Measurements from ENCODE around the gene RHBDL3.

The RHBDL3 gene

DNA sequence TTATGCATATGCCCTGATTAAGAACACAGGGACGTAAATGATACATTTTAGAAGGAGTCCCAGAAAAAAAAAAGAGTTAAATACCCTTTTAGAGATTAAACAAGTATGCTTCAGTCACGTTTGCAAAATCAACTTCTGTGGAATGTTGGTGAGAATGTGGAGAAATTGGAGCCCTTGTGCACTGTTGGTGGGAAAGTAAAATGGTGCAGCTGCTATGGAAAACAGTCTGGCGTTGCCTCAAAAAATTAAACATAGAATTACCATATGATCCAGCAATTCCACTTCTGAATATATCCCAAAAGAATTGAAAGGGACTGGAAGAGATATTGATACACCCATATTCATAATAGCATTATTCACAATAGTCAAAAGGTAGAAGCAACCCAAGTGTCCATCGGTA, 26.5 kb downstream of the RHBDL3 start:
- no peak for TF ChIP-seq EZH2 (IDR thresholded peaks at IDR 0.05; ENCODE audit: borderline replicate concordance, low read depth, low read length, severe bottlenecking)
- TF ChIP-seq, protein P1, sequence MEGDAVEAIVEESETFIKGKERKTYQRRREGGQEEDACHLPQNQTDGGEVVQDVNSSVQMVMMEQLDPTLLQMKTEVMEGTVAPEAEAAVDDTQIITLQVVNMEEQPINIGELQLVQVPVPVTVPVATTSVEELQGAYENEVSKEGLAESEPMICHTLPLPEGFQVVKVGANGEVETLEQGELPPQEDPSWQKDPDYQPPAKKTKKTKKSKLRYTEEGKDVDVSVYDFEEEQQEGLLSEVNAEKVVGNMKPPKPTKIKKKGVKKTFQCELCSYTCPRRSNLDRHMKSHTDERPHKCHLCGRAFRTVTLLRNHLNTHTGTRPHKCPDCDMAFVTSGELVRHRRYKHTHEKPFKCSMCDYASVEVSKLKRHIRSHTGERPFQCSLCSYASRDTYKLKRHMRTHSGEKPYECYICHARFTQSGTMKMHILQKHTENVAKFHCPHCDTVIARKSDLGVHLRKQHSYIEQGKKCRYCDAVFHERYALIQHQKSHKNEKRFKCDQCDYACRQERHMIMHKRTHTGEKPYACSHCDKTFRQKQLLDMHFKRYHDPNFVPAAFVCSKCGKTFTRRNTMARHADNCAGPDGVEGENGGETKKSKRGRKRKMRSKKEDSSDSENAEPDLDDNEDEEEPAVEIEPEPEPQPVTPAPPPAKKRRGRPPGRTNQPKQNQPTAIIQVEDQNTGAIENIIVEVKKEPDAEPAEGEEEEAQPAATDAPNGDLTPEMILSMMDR (IDR thresholded peaks at IDR 0.05; ENCODE audit: borderline replicate concordance, extremely low read depth, low read length, poor library complexity, severe bottlenecking), result no peak
- Histone ChIP-seq H3K9me3 (ENCODE audit: insufficient read depth, low read length, severe bottlenecking) (no peaks in the 10 kb centered on the region), H3K4me3 (ENCODE audit: low read depth in 1 of 2, low read length in 2 of 2) (no peak overlapping the region), H3K27me3 (ENCODE audit: insufficient read depth, low read length, poor library complexity) (no peaks in the 10 kb centered on the region), H3K79me2 (ENCODE audit: insufficient read depth, low read length) (no peaks in the 10 kb centered on the region), H3K9ac (ENCODE audit: low read depth, low read length) (no peak overlapping the region), H2AFZ (ENCODE audit: low read depth, low read length) (no peak overlapping the region), H4K20me1 (ENCODE audit: insufficient read depth, low read length) (no peaks in the 10 kb centered on the region), H3K27ac (ENCODE audit: low read length) (no peak overlapping the region), H3K4me1 (ENCODE audit: insufficient read depth, low read length) (no peaks in the 10 kb centered on the region), H3K4me2 (ENCODE audit: insufficient read depth, low read length) (no peak overlapping the region), H3K36me3 (ENCODE audit: insufficient read depth, low read length) (no peaks in the 10 kb centered on the region)
- ATAC-seq (ENCODE audit: insufficient read depth, low read depth), result no peak
- no peak for DNase-seq

DNA sequence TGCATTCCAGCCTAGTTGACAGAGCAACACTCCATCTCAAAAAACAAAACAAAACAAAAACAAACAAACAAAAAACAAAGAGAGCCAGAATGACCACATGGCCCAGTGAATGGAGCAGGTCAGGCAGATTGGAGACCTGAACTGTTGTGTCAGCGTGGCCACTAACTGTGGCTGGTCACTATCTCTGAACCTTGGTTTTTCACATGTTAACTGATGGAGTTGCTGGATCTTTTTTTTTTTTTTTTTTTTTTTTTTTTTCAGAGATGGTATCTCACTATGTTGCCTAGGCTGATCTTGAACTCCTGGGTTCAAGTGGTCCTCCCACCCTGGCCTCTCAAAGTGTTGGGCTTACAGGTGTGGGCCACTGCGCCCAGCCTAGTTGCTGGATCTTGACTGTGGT, 31.8 kb downstream of the RHBDL3 start:
- DNase-seq, result no peak
- H3K79me2 ChIP-seq (ENCODE audit: insufficient read depth, low read length), result no peaks in the 10 kb centered on the region
- no peak for ATAC-seq (ENCODE audit: insufficient read depth, low read depth)
- H2AFZ ChIP-seq (ENCODE audit: low read depth, low read length), result no peak overlapping the region
- no peak overlapping the region for H3K9ac ChIP-seq (ENCODE audit: low read depth, low read length)
- H3K4me2 ChIP-seq (ENCODE audit: insufficient read depth, low read length), result no peak overlapping the region
- TF ChIP-seq EZH2 (IDR thresholded peaks at IDR 0.05; ENCODE audit: borderline replicate concordance, low read depth, low read length, severe bottlenecking), result no peak
- TF ChIP-seq, protein P1 (IDR thresholded peaks at IDR 0.05; ENCODE audit: borderline replicate concordance, extremely low read depth, low read length, poor library complexity, severe bottlenecking), result no peak
- H3K4me1 ChIP-seq (ENCODE audit: insufficient read depth, low read length), result no peaks in the 10 kb centered on the region
- H3K27me3 ChIP-seq (ENCODE audit: insufficient read depth, low read length, poor library complexity), result no peaks in the 10 kb centered on the region
- no peak overlapping the region for H3K27ac ChIP-seq (ENCODE audit: low read length)
- H3K4me3 ChIP-seq (ENCODE audit: low read depth in 1 of 2, low read length in 2 of 2), result no peak overlapping the region
- no peaks in the 10 kb centered on the region for H3K9me3 ChIP-seq (ENCODE audit: insufficient read depth, low read length, severe bottlenecking)
- H3K36me3 ChIP-seq (ENCODE audit: insufficient read depth, low read length), result no peaks in the 10 kb centered on the region
- no peaks in the 10 kb centered on the region for H4K20me1 ChIP-seq (ENCODE audit: insufficient read depth, low read length)

DNA sequence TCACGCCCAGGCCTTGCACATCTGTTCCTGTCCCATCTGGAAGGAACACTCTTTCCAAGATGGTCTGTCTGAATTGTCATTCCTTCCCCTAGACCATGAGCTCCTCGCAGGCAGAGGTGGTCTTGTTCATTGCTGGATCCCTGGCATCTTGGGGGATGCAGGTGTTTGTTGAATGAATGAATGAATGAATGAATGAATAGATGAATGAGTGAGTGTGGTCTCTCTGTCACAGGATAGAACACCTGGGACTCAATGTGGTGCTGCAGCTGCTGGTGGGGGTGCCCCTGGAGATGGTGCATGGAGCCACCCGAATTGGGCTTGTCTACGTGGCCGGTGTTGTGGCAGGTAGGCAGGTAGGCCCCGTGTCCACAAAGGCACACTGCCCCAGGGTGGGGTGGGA, 32.2 kb downstream of the RHBDL3 start:
- Histone ChIP-seq H3K4me3 (ENCODE audit: low read depth in 1 of 2, low read length in 2 of 2) (no peak overlapping the region), H4K20me1 (ENCODE audit: insufficient read depth, low read length) (no peaks in the 10 kb centered on the region), H3K9me3 (ENCODE audit: insufficient read depth, low read length, severe bottlenecking) (no peaks in the 10 kb centered on the region), H3K79me2 (ENCODE audit: insufficient read depth, low read length) (no peaks in the 10 kb centered on the region), H2AFZ (ENCODE audit: low read depth, low read length) (no peak overlapping the region), H3K9ac (ENCODE audit: low read depth, low read length) (no peak overlapping the region), H3K27me3 (ENCODE audit: insufficient read depth, low read length, poor library complexity) (no peaks in the 10 kb centered on the region), H3K4me1 (ENCODE audit: insufficient read depth, low read length) (no peaks in the 10 kb centered on the region), H3K4me2 (ENCODE audit: insufficient read depth, low read length) (no peak overlapping the region), H3K27ac (ENCODE audit: low read length) (no peak overlapping the region), H3K36me3 (ENCODE audit: insufficient read depth, low read length) (no peaks in the 10 kb centered on the region)
- DNase-seq (no peak), ATAC-seq (ENCODE audit: insufficient read depth, low read depth) (no peak)
- TF ChIP-seq, protein P1 (IDR thresholded peaks at IDR 0.05; ENCODE audit: borderline replicate concordance, extremely low read depth, low read length, poor library complexity, severe bottlenecking), result no peak

DNA sequence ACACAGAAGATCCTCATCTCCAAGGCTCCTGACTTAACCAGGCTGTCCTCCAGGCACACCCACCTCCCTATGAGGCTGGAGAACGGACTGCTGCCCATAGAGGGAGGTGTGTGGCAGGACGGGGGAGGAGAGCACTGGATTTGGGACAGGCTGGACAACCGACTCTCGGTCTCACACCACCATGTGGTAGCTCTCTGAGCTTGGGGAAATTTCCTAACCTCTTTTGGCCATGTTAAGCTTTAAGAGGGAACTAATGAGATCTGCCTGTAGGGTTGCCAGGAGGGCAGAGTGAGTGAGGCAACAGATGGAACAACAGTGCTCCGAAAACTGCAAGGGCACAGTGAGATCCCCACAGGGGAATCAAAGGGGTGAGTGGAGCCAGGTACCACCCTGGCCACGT, 32.7 kb downstream of the RHBDL3 start:
- Histone ChIP-seq H3K4me2 (ENCODE audit: insufficient read depth, low read length) (no peak overlapping the region), H3K27ac (ENCODE audit: low read length) (no peak overlapping the region), H3K27me3 (ENCODE audit: insufficient read depth, low read length, poor library complexity) (no peaks in the 10 kb centered on the region), H3K4me1 (ENCODE audit: insufficient read depth, low read length) (no peaks in the 10 kb centered on the region), H3K9ac (ENCODE audit: low read depth, low read length) (no peak overlapping the region), H3K36me3 (ENCODE audit: insufficient read depth, low read length) (no peaks in the 10 kb centered on the region), H3K79me2 (ENCODE audit: insufficient read depth, low read length) (no peaks in the 10 kb centered on the region), H3K4me3 (ENCODE audit: low read depth in 1 of 2, low read length in 2 of 2) (no peak overlapping the region), H3K9me3 (ENCODE audit: insufficient read depth, low read length, severe bottlenecking) (no peaks in the 10 kb centered on the region), H2AFZ (ENCODE audit: low read depth, low read length) (no peak overlapping the region), H4K20me1 (ENCODE audit: insufficient read depth, low read length) (no peaks in the 10 kb centered on the region)
- ATAC-seq (ENCODE audit: insufficient read depth, low read depth), result no peak
- no peak for TF ChIP-seq EZH2 (IDR thresholded peaks at IDR 0.05; ENCODE audit: borderline replicate concordance, low read depth, low read length, severe bottlenecking)
- TF ChIP-seq, protein P1 (IDR thresholded peaks at IDR 0.05; ENCODE audit: borderline replicate concordance, extremely low read depth, low read length, poor library complexity, severe bottlenecking), result no peak
- no peak for DNase-seq

Data from DND-41 (cell line).